Activated CD4-positive, alpha-beta T cell treated with anti-CD3 and anti-CD28 coated beads, Interleukin-2, amount 50 U/mL, for 16 hours (primary cell): ENCODE data around the gene MED13L.
A peak's percentile ranks its signal among the peaks of the same experiment; 100 is the strongest.

Experiments used
- DNase-seq: peaks from one replicate; pipeline ENCODE4 v3.0.0-alpha.2; 2020

MED13L gene

DNA sequence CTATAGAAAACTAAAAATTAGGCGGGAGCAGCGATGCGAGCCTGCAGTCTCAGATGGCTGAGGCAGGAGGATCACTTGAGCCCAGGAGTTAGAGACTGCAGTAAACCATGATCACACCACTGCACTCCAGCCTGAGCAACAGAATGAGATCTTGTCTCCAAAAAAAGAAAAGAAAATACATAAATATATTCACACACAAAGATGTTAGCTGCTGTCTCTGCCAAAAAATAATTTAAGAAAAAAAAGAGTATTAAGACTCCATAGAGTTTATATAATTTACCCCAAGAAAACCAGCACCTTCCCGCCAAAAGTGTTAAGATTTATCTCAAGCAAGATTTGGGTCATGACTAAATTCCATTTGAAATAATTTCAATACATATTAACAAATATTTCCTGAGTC, 102.6 kb downstream of the MED13L start:
- no peak for DNase-seq

GRCh38 chr12:116174006-116174405, 103.5 kb downstream of the MED13L start:
- peak; percentile 54 for DNase-seq

DNA sequence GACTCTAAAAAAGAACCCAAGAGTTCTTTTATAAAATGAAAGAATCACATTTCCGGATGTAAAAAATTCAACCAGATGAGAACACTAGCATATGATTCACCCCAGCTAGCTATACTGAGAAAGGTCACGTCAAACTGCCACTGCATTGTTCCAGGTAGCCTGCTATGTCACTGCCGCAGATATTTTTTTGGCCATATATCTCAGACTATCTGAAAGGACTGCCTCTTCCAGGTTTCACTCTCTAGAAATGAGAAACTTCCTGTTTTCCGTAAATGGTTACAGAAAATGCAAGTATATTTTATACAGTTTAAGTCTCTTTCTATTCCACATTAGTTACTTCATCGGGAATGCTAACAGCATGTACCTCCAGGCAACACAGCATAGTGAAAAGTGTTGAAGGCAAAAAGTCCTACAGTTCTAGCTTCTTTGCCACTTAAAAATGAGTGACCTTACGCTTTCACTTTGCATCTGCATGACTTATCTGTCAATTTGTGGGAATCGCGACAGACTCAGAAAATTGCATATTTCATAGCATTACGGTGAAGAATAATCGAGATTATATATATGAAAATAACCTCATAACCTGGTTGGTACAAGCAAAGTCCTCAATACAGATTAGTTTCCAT, 105.2 kb downstream of the MED13L start:
- peak; percentile 90 for DNase-seq

DNA sequence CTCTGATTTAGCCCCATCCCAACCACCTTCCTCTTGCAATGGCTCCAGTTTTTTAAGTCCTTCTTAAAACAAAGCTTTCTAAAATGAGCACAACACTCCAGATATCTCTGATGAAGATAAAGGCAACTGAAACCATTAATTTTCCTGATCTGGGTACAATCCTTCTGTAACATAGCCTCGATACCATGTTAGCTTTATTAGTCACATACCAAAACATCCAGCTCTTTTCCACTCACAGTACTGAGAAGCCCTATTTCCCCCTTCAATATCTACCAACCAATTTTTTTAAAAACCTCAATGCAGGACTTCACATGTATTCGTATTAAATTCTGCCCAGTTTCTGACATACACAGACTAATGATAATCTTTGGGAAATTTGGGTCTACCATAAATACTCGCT, 105.9 kb downstream of the MED13L start:
- no peak for DNase-seq

DNA sequence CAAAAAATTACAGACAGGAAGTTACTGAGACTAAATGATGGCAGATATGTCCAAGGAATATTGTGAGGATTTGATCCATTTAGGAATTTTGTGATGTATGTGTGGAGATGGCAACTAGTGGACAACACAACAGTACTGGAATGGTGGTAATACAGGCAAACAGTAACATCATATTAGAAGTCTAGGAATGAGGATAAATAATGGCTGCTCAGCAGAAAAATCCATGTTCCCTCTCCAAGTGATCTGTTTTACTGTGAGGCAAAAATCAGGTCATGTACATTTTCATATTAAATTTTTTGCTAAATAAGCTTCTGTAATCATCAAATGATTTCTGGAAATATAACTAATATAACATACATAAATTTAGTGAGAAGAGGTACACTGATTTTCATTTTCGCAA, 108.4 kb downstream of the MED13L start:
- DNase-seq = no peak

- no peak for DNase-seq
Observed at GRCh38 chr12:116166306-116166705, 111.2 kb downstream of the MED13L start.

- no peak for DNase-seq
Observed at GRCh38 chr12:116165036-116165425, 112.5 kb downstream of the MED13L start.

- DNase-seq = no peak
Observed at GRCh38 chr12:116164250-116165035, 113.0 kb downstream of the MED13L start.

DNA sequence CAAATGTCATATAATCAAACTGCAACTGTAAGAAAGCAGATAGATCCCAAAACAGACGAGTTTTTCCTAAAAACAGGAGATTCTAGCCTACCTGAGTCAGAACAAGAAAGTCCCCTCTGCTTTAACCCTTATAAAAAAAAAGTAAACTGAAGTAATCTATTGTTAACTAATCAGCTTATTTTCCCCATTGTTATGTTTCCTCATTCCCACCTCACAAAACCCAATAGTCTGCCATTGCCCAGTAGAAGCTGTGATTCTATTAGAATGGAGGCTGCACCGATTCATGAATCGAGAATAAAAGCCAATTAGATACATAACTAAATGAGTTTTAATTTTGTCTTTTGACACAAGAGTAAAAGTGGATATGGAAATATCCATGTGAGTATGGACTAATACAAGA, 115.4 kb downstream of the MED13L start:
- no peak for DNase-seq

- DNase-seq = no peak
Observed at GRCh38 chr12:116161588-116161987, 115.9 kb downstream of the MED13L start.

DNA sequence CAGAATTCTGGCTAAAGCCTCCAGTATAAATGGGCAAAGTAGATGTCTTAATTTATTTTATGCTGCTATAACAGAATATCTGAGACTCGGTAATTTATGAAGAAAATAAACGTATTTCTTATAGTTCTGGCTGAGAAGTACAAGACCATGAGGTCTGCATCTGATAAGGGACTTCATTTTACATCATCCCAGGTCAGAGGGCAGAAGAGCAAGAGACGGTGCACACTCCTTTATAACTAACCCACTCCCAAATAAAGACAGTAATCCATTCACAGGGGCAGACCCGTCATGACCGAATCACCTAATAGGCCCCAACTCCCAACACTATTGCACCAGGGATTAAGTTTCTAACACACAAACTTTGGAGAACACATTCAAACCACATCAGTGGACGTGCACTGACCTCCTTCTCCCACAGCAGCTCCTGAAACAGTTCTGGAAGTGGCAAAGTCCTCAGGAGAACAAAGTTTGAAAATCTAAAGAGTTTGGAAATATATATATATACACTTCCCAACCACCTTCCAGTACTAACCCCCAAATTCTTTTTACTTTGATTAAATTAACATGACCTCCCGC, 116.5 kb downstream of the MED13L start:
- no peak for DNase-seq

DNA sequence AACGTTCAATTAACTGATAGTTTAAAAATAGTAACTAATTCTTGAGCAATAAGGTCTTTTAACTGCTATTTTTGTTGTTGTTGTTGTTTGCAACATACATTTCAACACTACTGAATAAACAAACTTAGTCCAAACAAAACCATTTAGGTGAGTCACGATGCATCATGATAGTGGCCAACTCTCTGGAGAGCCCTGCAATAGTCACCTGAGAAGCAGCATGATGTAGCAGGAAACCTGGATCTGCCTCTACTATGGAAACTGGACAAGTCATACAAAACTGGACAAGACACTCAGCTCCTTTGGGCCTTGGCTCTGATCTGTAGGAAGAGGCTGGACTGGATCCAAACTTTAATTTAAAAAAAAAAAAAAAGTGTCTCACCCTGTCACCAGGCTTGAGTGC, 117.3 kb downstream of the MED13L start:
- no peak for DNase-seq

- DNase-seq = no peak
Observed at GRCh38 chr12:116159593-116160200, 117.8 kb downstream of the MED13L start.

DNA sequence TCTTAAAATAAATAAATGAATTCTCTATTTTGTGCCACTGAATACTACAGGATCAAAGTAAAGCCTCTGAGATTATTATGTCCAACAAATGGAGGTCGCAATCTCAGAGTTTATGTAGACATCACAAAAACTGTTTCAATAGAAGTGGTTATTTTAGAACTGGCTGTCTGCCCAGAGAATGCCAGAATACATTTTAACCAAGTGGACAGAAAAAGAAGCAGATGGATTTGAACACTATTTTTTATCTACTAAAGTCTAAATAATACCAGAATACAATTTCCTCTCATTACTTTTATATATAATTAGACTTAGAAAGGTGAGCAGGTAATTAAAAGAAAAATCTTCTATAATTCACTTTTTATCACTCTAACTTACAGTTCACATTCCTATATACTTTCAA, 118.3 kb downstream of the MED13L start:
- no peak for DNase-seq

GRCh38 chr12:116157845-116158267, 119.6 kb downstream of the MED13L start:
- no peak for DNase-seq

GRCh38 chr12:116156614-116157013, 120.9 kb downstream of the MED13L start:
- DNase-seq = no peak

DNA sequence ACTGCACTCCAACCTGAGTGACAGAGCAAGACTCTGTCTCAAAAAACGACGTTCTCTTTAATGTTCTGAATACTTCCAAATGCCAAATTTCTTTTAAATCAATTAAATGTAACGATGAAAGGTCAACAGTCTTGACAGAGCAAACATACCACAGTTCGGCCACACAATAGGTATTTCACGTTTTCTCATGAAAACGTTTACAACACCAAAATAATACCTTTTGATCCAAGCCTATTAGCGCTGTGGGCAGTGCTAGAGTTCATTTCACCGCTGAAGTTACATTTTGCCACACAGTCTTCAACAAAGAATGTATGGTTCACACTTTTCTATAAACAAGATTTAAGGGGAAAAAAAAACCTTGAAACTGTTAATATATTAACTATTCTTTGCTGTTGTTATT, 122.1 kb downstream of the MED13L start:
- no peak for DNase-seq

- no peak for DNase-seq
Observed at GRCh38 chr12:116153983-116154382, 123.5 kb downstream of the MED13L start.

DNA sequence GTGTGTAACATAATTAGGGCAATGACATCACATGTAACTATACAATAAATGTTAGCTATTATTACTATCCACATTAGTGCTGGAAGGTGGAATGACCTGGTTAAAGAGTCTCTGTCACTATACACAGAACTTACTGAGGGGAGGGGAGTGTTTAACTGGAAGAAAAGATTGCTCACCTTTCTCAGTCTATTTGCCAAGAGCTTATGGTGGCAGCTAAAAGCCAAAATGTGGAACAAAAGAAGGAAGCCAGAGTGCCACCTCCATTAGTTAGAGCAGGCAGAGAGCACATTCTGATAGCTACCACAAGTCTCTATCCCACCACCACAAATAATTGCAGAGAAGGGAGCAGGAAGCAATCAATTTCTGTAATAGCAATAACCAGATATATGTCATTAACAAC, 124.4 kb downstream of the MED13L start:
- no peak for DNase-seq

DNA sequence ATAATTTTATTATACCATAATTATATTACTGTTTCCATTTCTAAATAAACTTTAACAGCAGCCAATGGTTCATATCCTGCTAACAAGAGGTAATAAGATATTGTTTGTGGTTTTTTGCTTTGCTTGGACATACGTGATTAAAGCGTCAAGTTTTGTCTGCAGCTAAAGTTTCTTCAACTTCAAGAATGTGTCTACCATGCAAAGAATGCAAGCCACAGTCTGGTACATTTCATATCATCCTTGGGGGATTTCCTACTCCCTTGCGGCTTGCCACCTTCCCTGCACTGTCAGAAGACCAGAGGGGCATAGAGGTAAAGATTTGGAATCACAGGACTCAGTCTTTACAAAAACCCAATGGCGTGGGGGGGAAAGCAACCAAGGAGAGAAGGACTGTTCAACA, 125.2 kb downstream of the MED13L start:
- no peak for DNase-seq

DNA sequence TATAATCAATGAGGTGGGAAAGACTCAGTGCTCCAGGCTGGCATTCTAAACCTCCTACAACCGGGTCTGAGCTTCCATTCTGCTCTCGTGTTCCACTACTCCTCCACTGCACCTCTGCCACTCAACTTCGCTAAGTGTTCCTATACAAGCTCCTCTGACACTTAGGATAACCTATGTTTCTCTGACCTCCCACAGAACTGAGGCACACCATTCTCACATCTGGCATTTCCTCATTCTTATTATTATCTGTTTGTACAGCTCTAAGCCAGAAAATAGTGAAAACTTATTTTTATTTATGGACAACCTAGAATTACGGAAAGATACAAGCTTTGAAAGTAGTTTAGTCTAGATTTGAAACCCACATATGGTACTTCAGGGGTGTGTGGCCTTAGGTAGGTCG, 127.0 kb downstream of the MED13L start:
- no peak for DNase-seq

DNA sequence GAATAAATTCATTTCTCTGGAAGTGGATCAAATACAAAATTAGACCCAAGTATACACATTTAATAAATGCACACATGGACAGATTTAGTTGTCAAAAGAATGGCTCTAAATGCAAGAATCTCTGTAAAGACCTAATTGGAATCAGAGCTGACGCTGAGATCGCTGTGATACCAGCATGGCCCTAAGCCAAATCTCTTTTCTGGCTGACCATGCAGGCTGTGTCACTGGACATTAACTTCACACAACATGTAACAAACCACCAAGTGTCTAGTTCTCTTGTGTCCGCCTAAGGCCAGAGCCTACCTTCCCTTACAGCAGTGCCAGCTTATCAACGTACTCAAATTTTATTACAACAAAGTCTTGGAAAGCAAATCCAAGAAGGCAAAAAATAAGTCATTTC, 127.5 kb downstream of the MED13L start:
- DNase-seq = no peak

DNA sequence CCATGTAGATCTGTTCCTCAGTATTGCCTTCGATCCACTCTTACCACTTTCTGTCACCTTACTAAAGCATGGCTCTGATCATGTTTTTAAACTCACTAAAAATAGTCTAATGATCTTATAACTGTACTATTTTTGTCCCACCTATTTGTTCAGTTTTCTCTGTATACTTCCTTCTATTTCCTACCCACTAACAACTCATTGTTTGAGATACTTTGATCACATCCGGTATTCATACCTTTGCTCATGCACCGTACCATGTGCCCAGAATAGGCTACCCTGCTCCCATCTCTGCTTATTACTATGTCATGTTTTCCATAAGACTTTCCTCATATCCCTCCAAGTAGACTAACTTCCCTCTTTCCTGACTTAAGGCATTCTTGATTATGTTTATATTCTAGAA, 128.6 kb downstream of the MED13L start:
- DNase-seq = no peak

DNA sequence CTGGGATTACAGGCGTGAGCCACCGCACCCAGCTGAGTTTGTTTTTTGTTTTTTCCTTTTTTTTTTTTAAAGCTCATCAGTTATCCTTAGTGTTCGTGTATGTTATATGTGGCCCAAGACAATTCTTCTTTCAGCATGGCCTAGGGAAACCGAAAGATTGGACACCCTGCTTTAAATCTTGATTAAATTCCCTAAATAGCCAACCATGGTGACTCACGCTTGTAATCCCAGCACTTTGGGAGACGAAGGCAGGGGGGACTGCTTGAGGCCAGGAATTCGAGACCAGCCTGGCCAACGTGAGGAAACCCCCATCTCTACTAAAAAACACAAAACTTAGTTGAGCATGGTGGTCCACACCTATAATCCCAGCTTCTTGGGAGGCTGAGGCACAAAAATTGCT, 131.1 kb downstream of the MED13L start:
- no peak for DNase-seq
